PC-9 (cell line): ENCODE results near the gene MPI. TPM values are rescaled to one million over a fixed set of nuclear protein-coding genes. Genes with fewer than 3 reads are reported as not detected.
"Not testable (repeated sequence)": the region's sequence is repeated elsewhere in the genome, so short reads cannot be mapped to it uniquely, and the experiment has no call there.

Experiments used
- BruUV-seq: library from RNA; stranded (reverse); fragments of 400-500 nt; replicated peaks from 2 replicates; lab custom pipeline; 2021; lab: Mats Ljungman, UMichigan
- CTCF ChIA-PET: fragments of 300-600 bp; sonication (Branson Sonifier 250); formaldehyde crosslinking; loops from one replicate; lab custom pipeline; 2022; ENCODE audit warnings: antibody characterized with exemption; lab: Charles Lee
- POLR2A ChIA-PET: fragments of 300-600 bp; sonication (Branson Sonifier 250); formaldehyde crosslinking; loops from one replicate; lab custom pipeline; 2022; ENCODE audit warnings: antibody characterized with exemption; ENCODE audit not compliant: unreplicated experiment; lab: Charles Lee
- DNase-seq, 2 experiments: peaks; one replicate each; pipeline versions ENCODE4 v3.0.0 to v3.0.0-alpha.2; 2015 to 2022; ENCODE audit warnings: mixed read lengths in 1 of 2
- H2AFZ ChIP-seq: fragments of 200-600 bp; sonication (generic); 2 replicates; pipeline ENCODE4 v1.8.1; 2017; ENCODE audit warnings: antibody characterized with exemption
- H3F3A ChIP-seq: fragments of 200-600 bp; sonication (generic); 2 replicates; pipeline ENCODE4 v1.8.1; 2017; ENCODE audit warnings: antibody characterized with exemption, mild to moderate bottlenecking, low read depth; ENCODE audit not compliant: insufficient read depth
- H3K27ac ChIP-seq: fragments of 200-600 bp; sonication (generic); 2 replicates; pipeline ENCODE4 v1.6.1; 2016; ENCODE audit warnings: mixed run types
- H3K27me3 ChIP-seq: fragments of 200-600 bp; sonication (generic); 2 replicates; pipeline ENCODE4 v1.6.1; 2016; ENCODE audit warnings: low read depth, mixed run types; ENCODE audit not compliant: insufficient read depth
- H3K36me3 ChIP-seq: fragments of 200-600 bp; sonication (generic); 2 replicates; pipeline ENCODE4 v1.6.1; 2016; ENCODE audit warnings: low read depth, mixed run types
- H3K4me1 ChIP-seq: fragments of 200-600 bp; sonication (generic); replicated peaks from 2 replicates; pipeline ENCODE4 v1.6.1; 2016; ENCODE audit warnings: mixed run types; ENCODE audit not compliant: insufficient read depth
- H3K4me2 ChIP-seq: fragments of 200-600 bp; sonication (generic); 2 replicates; pipeline ENCODE4 v1.6.1; 2017; ENCODE audit warnings: mixed run types
- H3K4me3 ChIP-seq: fragments of 200-600 bp; sonication (generic); 2 replicates; pipeline ENCODE4 v1.6.1; 2016; ENCODE audit warnings: mixed run types
- H3K79me2 ChIP-seq: fragments of 200-600 bp; sonication (generic); 2 replicates; pipeline ENCODE4 v1.6.1; 2017; ENCODE audit warnings: low read depth, mixed run types
- H3K9me2 ChIP-seq: fragments of 200-600 bp; sonication (generic); 2 replicates; pipeline ENCODE4 v1.8.1; 2017; ENCODE audit warnings: mild to moderate bottlenecking; ENCODE audit not compliant: insufficient read depth
- H3K9me3 ChIP-seq: fragments of 200-600 bp; sonication (generic); 2 replicates; pipeline ENCODE4 v1.8.1; 2016; ENCODE audit warnings: low read depth; ENCODE audit not compliant: insufficient read depth
- H4K20me1 ChIP-seq: fragments of 200-600 bp; sonication (generic); 2 replicates; pipeline ENCODE4 v1.8.1; 2017; ENCODE audit not compliant: insufficient read depth
- EZH2 ChIP-seq: fragments of 200-600 bp; sonication (generic); IDR thresholded peaks from 2 replicates; pipeline ENCODE4 v1.8.0; 2017; ENCODE audit warnings: antibody characterized with exemption, low read depth
- intact Hi-C: fragments of 100-400 bp; cut with micrococcal nuclease; formaldehyde crosslinking; loops from one replicate; pipeline ENCODE4 v1.10.0; 2022; ENCODE audit not compliant: unreplicated experiment
- total RNA-seq: library from RNA; stranded (reverse); gene quantifications from 2 replicates; pipeline ENCODE4 v1.2.3, GENCODE V29; 2021
- TF ChIP-seq, protein P1 (sequence below): fragments of 200-600 bp; sonication (generic); conservative IDR thresholded peaks from 2 replicates; pipeline ENCODE4 v1.6.1; 2017; ENCODE audit warnings: mixed run types, antibody characterized with exemption, mild to moderate bottlenecking, moderate library complexity

The MPI gene
- total RNA-seq, 1 experiment from 2014 or later: 22.5 TPM

DNA sequence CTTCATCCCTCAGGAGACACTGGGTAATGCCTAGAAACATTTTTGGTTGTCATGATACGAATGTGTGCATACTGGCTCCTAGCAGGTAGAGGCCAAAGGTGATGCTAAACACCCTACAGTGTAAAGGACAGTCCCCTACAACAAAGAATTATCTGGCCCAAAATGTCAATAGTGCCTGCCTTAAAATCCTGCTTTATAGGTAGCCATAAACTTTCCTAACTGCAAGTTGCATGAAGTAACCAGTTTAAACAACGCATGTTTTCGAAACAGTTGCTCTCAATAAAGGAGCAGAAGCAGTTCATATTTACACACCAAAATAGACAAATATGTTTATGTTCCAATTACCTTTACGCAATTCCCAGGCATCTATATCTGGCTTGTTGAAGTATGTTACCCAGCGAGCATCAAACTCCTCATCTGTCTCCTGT, 38.9 kb downstream of the MPI start:
- CTCF ChIA-PET: no interaction called here
- no TSS peak for BruUV-seq
- intact Hi-C loops: no loop called here

DNA sequence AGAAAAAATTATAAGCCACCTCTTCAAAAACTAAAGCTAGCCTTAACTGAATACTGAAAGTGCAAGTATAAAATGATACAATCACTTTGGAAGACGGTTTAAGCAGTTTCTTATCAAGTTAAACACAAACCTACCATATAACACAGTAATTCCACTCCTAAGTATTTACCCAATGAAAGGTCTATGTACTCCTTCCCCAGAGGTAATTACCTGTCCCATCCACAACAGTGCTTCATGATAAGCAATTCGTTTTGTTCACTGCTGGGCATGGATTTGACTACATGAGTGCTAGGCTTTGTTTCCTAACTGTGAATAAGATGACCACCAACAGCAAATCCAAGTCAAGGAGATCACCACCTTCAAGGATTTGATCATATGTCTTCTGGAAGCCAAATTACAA, 43.7 kb downstream of the MPI start:
- BruUV-seq: no TSS peak
- no peak overlapping the region for H3K4me2 ChIP-seq
- H3K79me2 ChIP-seq: peaks cover 66% of the 10 kb centered on the region
- no peaks in the 10 kb centered on the region for H3K9me2 ChIP-seq
- POLR2A ChIA-PET: no interaction called here
- H3K9me3 ChIP-seq: no peaks in the 10 kb centered on the region
- DNase-seq: no peak
- H3K36me3 ChIP-seq: peaks cover 16% of the 10 kb centered on the region
- H3K4me3 ChIP-seq: no peak overlapping the region
- no peak for TF ChIP-seq EZH2
- TF ChIP-seq, protein P1, sequence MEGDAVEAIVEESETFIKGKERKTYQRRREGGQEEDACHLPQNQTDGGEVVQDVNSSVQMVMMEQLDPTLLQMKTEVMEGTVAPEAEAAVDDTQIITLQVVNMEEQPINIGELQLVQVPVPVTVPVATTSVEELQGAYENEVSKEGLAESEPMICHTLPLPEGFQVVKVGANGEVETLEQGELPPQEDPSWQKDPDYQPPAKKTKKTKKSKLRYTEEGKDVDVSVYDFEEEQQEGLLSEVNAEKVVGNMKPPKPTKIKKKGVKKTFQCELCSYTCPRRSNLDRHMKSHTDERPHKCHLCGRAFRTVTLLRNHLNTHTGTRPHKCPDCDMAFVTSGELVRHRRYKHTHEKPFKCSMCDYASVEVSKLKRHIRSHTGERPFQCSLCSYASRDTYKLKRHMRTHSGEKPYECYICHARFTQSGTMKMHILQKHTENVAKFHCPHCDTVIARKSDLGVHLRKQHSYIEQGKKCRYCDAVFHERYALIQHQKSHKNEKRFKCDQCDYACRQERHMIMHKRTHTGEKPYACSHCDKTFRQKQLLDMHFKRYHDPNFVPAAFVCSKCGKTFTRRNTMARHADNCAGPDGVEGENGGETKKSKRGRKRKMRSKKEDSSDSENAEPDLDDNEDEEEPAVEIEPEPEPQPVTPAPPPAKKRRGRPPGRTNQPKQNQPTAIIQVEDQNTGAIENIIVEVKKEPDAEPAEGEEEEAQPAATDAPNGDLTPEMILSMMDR: no peak
- intact Hi-C loops: no loop called here
- CTCF ChIA-PET: no interaction called here
- H3K27ac ChIP-seq: no peak overlapping the region
- H4K20me1 ChIP-seq: peaks cover 26% of the 10 kb centered on the region
- peaks cover 14% of the 10 kb centered on the region for H3K4me1 ChIP-seq
- H3K27me3 ChIP-seq: no peaks in the 10 kb centered on the region
- H2AFZ ChIP-seq: no peak overlapping the region
- peaks cover 21% of the 10 kb centered on the region; the same call in 1 of the 2 replicates for H3F3A ChIP-seq

More for the DNA sequence above, 38.9 kb downstream of the MPI start:
- Histone ChIP-seq H3K4me3 (no peak overlapping the region), H4K20me1 (peaks cover 22% of the 10 kb centered on the region), H3K4me1 (no peaks in the 10 kb centered on the region), H3K79me2 (peaks cover 26% of the 10 kb centered on the region), H3K9me2 (no peaks in the 10 kb centered on the region), H3K36me3 (peaks cover 13% of the 10 kb centered on the region), H3K27me3 (no peaks in the 10 kb centered on the region), H3K27ac (no peak overlapping the region), H3F3A (peaks cover 11% of the 10 kb centered on the region; the same call in 1 of the 2 replicates), H3K9me3 (no peaks in the 10 kb centered on the region), H2AFZ (no peak overlapping the region), H3K4me2 (no peak overlapping the region)
- POLR2A ChIA-PET: no interaction called here
- TF ChIP-seq EZH2: no peak
- TF ChIP-seq, protein P1: no peak
- no peak for DNase-seq

DNA sequence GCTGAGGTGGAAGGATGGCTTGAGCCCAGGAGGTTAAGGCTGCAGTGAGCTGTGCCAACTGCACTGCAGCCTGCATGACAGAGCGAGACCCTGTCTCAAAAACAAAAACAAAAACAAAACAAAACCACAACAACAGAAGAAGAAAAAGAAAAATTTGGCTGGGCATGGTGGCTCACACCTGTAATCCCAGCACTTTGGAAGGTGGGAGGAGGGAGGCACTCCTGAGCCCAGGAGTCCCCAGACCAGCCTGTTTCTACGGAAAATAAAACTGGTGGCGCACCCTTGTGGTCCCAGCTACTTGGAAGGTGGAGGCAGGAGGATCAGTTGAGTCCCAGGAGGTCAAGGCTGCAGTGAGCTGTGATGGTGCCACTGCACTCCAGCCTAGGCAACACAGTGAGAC, 45.4 kb downstream of the MPI start:
- POLR2A ChIA-PET, H3K4me3 ChIP-seq, H3K27ac ChIP-seq, H3K27me3 ChIP-seq, H3K4me2 ChIP-seq, H3K36me3 ChIP-seq, H3K9me3 ChIP-seq, BruUV-seq, H2AFZ ChIP-seq, CTCF ChIA-PET, DNase-seq, H3K9me2 ChIP-seq: not testable (repeated sequence)
- intact Hi-C loops: loop anchor here (5.0 kb wide), 1 partner anchor 267 kb away; the partner anchor contains the start of gene C15orf39
- Histone ChIP-seq H3F3A (peaks cover 30% of the 10 kb centered on the region; the same call in 1 of the 2 replicates), H3K4me1 (peaks cover 14% of the 10 kb centered on the region), H3K79me2 (peaks cover 66% of the 10 kb centered on the region), H4K20me1 (peaks cover 22% of the 10 kb centered on the region)

DNA sequence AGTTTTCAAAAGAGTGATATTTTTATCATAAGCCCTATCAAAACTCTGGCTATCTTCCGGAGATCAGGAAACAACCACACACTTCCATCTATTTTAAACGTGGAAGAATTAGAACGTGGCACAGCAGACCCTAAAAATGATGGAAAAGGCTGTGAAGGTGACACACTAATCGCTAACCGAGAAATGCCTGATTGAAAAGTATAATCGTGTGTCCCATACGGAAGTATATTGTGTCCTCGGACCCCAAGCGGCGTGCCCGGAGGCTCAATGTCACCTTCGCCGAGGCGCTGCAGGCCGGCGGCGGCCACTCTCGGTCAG, 47.4 kb downstream of the MPI start:
- H3K9me3 ChIP-seq: no peaks in the 10 kb centered on the region
- H3K27ac ChIP-seq: peak overlapping the region; percentile 88
- H3K4me2 ChIP-seq: peak overlapping the region; percentile 77
- no peaks in the 10 kb centered on the region for H3K9me2 ChIP-seq
- intact Hi-C loops: loop anchor here (5.0 kb wide), 1 partner anchor 265 kb away; the partner anchor contains the start of gene C15orf39
- no peak for DNase-seq
- peak overlapping the region; percentile 90 for H3K4me3 ChIP-seq
- H2AFZ ChIP-seq: peak overlapping the region; percentile 88
- H4K20me1 ChIP-seq: peaks cover 22% of the 10 kb centered on the region
- H3K4me1 ChIP-seq: peaks cover 14% of the 10 kb centered on the region
- peaks cover 8% of the 10 kb centered on the region for H3K36me3 ChIP-seq
- POLR2A ChIA-PET: no interaction called here
- CTCF ChIA-PET: no interaction called here
- peaks cover 55% of the 10 kb centered on the region for H3K79me2 ChIP-seq
- H3K27me3 ChIP-seq: no peaks in the 10 kb centered on the region
- TF ChIP-seq, protein P1: no peak
- TF ChIP-seq EZH2: no peak
- BruUV-seq: no TSS peak
- H3F3A ChIP-seq: peaks cover 27% of the 10 kb centered on the region; the same call in 1 of the 2 replicates
